HL-60/S4 treated with phorbol 12-myristate 13-acetate at 8.2 ng/mL for 4 days and 3 days (cell line): ENCODE results near the gene KLHL8.

Experiments
- in situ Hi-C: fragments of 300-500 bp; cut with MboI; formaldehyde crosslinking; loops from 2 replicates; pipeline ENCODE4 v1.15.0; 2022; ENCODE audit warnings: low sequenced_read_pairs

KLHL8 gene

GRCh38 chr4:87129681-87130080 is 90.7 kb downstream of the KLHL8 start:
- in situ Hi-C loops: no loop called here

- in situ Hi-C loops: no loop called here
Measured at GRCh38 chr4:87128006-87128705, 92.3 kb downstream of the KLHL8 start.

GRCh38 chr4:87126056-87126455 is 94.4 kb downstream of the KLHL8 start:
- in situ Hi-C loops: no loop called here

GRCh38 chr4:87122252-87122651 is 98.2 kb downstream of the KLHL8 start:
- in situ Hi-C loops: no loop called here

GRCh38 chr4:87121341-87122065 is 98.9 kb downstream of the KLHL8 start:
- in situ Hi-C loops: no loop called here

GRCh38 chr4:87120411-87121162 is 99.8 kb downstream of the KLHL8 start:
- in situ Hi-C loops: no loop called here

- in situ Hi-C loops: no loop called here
Measured at GRCh38 chr4:87120010-87120409, 100.4 kb downstream of the KLHL8 start.

GRCh38 chr4:87118826-87119225 is 101.6 kb downstream of the KLHL8 start:
- in situ Hi-C loops: no loop called here

GRCh38 chr4:87118421-87118820 is 102.0 kb downstream of the KLHL8 start:
- in situ Hi-C loops: no loop called here

- in situ Hi-C loops: no loop called here
Measured at GRCh38 chr4:87117732-87118075, 102.7 kb downstream of the KLHL8 start.

GRCh38 chr4:87117051-87117731 is 103.2 kb downstream of the KLHL8 start:
- in situ Hi-C loops: no loop called here

GRCh38 chr4:87116231-87116630 is 104.2 kb downstream of the KLHL8 start:
- in situ Hi-C loops: no loop called here

- in situ Hi-C loops: no loop called here
Measured at GRCh38 chr4:87114245-87115062, 106.0 kb downstream of the KLHL8 start.

- in situ Hi-C loops: no loop called here
Measured at GRCh38 chr4:87112063-87112462, 108.4 kb downstream of the KLHL8 start.
